ENCODE measurements around the gene GBP4. TPM values are rescaled to one million over a fixed set of nuclear protein-coding genes. Genes with fewer than 3 reads are reported as not detected.
"Not testable (repeated sequence)": the region's sequence is repeated elsewhere in the genome, so short reads cannot be mapped to it uniquely, and the experiment has no call there.

GBP4 gene
- polyA plus RNA-seq (ENCODE audit: insufficient read length) = 4.9 TPM

GRCh38 chr1:89198491-89199072, at the start of gene GBP4:
Gene GBP4 (minus strand): TSS chr1:89198942. CDS start chr1:89198834, 108 bp downstream.
- DNase-seq (ENCODE audit: low read depth) = no peak

GRCh38 chr1:89243046-89243445, 44.3 kb upstream of the GBP4 start:
- DNase-seq (ENCODE audit: low read depth) = no peak

GRCh38 chr1:89221341-89221740, 22.6 kb upstream of the GBP4 start:
- no peak for DNase-seq (ENCODE audit: low read depth)

- not testable (repeated sequence) for DNase-seq (ENCODE audit: low read depth)
Measured at GRCh38 chr1:89219851-89220250, 21.1 kb upstream of the GBP4 start.

GRCh38 chr1:89218941-89219340, 20.2 kb upstream of the GBP4 start:
- not testable (repeated sequence) for DNase-seq (ENCODE audit: low read depth)

GRCh38 chr1:89213347-89213746, 14.6 kb upstream of the GBP4 start:
- no peak for DNase-seq (ENCODE audit: low read depth)

GRCh38 chr1:89211035-89211634, 12.4 kb upstream of the GBP4 start:
- DNase-seq (ENCODE audit: low read depth) = no peak

GRCh38 chr1:89206373-89206772, 7.6 kb upstream of the GBP4 start:
- no peak for DNase-seq (ENCODE audit: low read depth)

GRCh38 chr1:89203166-89203565, 4.4 kb upstream of the GBP4 start:
- DNase-seq (ENCODE audit: low read depth) = no peak

- DNase-seq (ENCODE audit: low read depth) = no peak
Measured at GRCh38 chr1:89201106-89201794, 2.5 kb upstream of the GBP4 start.

- DNase-seq (ENCODE audit: low read depth) = no peak
Measured at GRCh38 chr1:89200663-89201062, 1.9 kb upstream of the GBP4 start.

- no peak for DNase-seq (ENCODE audit: low read depth)
Measured at GRCh38 chr1:89199525-89200031, 836 bp upstream of the GBP4 start.

- DNase-seq (ENCODE audit: low read depth) = no peak
Measured at GRCh38 chr1:89198081-89198480, 661 bp downstream of the GBP4 start.

GRCh38 chr1:89195476-89195875, 3.3 kb downstream of the GBP4 start:
- no peak for DNase-seq (ENCODE audit: low read depth)

- no peak for DNase-seq (ENCODE audit: low read depth)
Measured at GRCh38 chr1:89191314-89191713, 7.4 kb downstream of the GBP4 start.

- no peak for DNase-seq (ENCODE audit: low read depth)
Measured at GRCh38 chr1:89190017-89190416, 8.7 kb downstream of the GBP4 start.

- no peak for DNase-seq (ENCODE audit: low read depth)
Measured at GRCh38 chr1:89179343-89179742, 19.4 kb downstream of the GBP4 start.

GRCh38 chr1:89176971-89177370, 21.8 kb downstream of the GBP4 start:
- no peak for DNase-seq (ENCODE audit: low read depth)

GRCh38 chr1:89175601-89176256, 23.0 kb downstream of the GBP4 start, which contains the start of gene GBP7:
Gene GBP7 (minus strand): TSS chr1:89176003. CDS start chr1:89171935, 4,068 bp downstream.
- no peak for DNase-seq (ENCODE audit: low read depth)

GRCh38 chr1:89174491-89174890, 24.3 kb downstream of the GBP4 start:
- no peak for DNase-seq (ENCODE audit: low read depth)

GRCh38 chr1:89172468-89173143, 26.1 kb downstream of the GBP4 start:
- DNase-seq (ENCODE audit: low read depth) = no peak

GRCh38 chr1:89171067-89171438, 27.7 kb downstream of the GBP4 start:
- no peak for DNase-seq (ENCODE audit: low read depth)

Data from forelimb muscle (tissue), 1 donor.